Subcutaneous adipose tissue (tissue), 4 donors: Measurements from ENCODE around the gene ZNF200. TPM values are rescaled to one million over a fixed set of nuclear protein-coding genes. Genes with fewer than 3 reads are reported as not detected.

Experiments
- total RNA-seq, 4 donors: library from RNA; depleted of rRNA; stranded (reverse); fragments of >200 nt; gene quantifications; one replicate each; pipeline ENCODE4 v1.1.0, GENCODE V29; 2016
- TF ChIP-seq, protein P1 (sequence below): fragments of 450-650 bp; IDR thresholded peaks from one replicate; pipeline ENCODE4 v1.5.1; 2016; ENCODE audit warnings: low read depth, mild to moderate bottlenecking, control low read depth, antibody characterized with exemption, moderate library complexity

ZNF200 gene
- total RNA-seq, 4 donors from 2014 or later: 4.4 to 7.8 (median 5.9) TPM

DNA sequence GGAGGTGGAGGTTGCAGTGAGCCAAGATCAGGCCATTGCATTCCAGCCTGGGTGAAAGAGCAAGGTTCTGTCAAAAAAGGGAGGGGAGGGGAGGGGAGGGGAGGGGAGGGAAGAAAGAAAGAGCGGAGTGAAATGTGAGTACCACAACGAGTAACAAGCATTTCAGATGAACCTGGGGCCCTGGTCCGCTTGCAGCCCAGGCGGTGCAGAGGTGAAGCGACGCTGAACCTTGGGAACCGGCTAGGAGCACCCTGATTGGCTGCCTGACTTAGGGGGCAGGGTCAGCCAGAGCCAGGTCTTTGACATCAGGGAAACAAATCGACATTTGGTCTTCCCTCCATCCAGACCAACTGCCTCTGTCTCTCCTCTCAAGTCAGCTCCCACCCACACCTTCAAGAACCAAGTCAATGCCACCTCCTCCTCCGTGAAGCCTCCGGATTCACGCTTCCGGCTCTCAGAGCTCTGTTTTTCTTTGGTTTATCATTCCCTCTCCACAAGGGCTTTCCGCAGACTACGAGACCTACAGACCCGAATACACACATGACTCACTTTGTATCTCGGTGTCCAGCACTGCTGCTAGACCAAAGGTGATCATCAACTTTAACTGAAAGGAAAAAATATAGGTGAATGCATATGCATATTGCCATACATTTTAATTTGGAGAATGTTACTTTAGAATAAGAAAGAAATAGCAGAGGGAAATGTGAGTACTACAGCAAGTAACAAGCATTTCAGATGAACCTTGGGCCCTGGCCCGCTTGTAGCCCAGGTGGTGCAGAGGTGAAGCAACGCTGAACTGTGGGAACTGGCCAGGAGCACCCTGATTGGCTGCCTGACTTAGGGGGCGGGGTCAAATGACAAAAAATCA, 27.6 kb downstream of the ZNF200 start:
- TF ChIP-seq, protein P1, sequence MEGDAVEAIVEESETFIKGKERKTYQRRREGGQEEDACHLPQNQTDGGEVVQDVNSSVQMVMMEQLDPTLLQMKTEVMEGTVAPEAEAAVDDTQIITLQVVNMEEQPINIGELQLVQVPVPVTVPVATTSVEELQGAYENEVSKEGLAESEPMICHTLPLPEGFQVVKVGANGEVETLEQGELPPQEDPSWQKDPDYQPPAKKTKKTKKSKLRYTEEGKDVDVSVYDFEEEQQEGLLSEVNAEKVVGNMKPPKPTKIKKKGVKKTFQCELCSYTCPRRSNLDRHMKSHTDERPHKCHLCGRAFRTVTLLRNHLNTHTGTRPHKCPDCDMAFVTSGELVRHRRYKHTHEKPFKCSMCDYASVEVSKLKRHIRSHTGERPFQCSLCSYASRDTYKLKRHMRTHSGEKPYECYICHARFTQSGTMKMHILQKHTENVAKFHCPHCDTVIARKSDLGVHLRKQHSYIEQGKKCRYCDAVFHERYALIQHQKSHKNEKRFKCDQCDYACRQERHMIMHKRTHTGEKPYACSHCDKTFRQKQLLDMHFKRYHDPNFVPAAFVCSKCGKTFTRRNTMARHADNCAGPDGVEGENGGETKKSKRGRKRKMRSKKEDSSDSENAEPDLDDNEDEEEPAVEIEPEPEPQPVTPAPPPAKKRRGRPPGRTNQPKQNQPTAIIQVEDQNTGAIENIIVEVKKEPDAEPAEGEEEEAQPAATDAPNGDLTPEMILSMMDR: no peak

DNA sequence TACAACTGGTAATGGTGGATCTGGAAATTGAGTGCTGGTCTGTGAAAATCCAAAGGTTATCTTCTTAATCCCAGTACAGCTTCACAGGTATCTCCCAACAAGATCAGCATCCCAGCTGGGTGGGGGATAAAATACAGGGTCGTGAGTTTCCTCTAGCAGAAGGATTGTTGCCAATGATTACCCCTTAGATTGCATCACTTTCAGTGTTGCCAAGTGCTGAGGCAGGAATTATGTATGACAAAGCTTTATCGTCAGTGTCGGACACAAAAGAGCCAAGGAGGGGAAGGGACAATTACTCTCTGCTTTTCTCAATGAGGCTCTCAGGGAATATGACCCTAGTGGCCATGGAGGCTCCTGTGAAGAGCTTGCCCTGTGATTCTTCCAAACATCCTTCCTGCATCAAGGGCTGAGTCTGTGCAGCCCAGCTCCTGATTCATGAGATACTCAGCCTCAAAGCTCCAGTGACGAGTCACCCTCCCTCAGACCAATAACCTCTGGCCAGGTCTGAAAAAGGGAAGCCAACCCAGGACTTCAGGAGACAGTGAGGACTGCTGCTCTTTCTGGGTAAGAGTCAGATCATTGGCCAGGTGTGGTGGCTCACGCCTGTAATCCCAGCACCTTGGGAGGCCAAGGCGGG, 31.9 kb downstream of the ZNF200 start:
- TF ChIP-seq, protein P1: no peak

DNA sequence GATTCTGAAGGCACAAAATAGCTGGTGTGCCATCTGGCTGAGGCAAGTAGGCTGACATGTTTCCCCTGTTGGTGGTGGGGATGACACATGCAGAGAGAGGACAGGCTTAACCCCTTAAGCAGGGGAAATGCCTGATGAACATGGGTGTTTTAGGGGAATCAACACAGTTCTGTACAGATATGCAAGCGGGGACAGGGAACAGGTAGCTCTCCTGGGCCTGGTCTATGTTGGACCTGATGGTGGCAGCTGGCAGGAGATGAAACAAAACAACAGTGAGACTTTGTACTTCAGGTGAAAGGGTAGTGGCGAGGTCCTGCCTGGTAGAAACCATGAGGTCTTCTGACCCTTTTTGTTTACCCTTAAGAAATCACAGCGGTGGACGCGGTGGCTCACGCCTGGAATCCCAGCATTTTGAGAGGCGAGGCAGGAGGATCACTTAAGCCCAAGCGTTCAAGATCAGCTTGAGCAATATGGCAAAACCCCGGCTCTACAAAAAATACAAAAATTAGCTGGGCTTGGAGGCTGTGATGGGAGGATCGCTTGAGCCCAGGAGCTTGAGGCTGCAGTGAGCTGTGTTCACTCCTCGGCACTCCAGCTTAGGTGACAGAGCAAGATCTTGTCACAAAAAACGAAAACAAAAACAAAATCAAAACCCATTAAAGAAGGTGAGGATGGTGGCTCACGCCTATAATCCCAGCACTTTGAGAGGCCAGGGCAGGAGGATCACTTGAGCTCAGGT, 36.5 kb downstream of the ZNF200 start:
- TF ChIP-seq, protein P1: no peak

DNA sequence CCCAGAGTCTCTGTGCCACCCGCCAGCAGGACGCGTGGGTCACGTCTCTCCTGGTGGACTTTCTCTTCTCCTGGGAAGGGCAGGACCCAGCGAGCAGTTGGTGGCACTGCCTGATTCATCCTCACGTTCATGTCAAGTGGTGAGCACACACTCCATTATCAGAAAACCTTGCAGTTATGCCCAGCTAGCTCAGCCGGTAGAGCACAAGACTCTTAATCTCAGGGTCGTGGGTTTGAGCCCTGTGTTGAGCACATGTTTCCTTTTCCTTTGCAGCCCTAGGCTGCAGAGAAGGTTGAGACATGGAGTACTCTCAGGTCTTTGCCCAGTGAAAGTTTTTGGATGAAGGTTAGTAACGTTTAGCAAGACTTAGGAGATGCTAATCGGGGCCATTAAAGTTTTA, 39.0 kb downstream of the ZNF200 start:
- TF ChIP-seq, protein P1: no peak

DNA sequence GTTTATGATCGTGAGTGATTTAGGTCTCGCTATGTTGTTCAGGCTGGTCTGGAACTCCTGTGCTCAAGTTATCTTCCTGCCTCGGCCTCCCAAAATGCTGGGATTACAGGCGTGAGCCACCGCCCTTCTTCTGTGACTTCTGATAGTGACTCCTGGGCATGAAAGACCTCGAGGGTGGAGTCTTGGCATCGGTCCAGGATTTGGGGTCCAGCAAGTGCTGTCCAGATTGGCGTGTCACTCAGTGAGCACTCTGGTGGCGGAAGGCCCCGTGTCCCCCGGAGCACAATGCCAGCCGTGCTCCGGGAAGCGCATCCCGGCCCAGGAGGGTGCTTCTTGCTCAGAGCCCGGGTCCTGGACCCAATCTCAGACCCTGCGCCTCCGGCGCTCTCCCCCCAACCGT, 40.2 kb downstream of the ZNF200 start:
- TF ChIP-seq, protein P1: no peak

DNA sequence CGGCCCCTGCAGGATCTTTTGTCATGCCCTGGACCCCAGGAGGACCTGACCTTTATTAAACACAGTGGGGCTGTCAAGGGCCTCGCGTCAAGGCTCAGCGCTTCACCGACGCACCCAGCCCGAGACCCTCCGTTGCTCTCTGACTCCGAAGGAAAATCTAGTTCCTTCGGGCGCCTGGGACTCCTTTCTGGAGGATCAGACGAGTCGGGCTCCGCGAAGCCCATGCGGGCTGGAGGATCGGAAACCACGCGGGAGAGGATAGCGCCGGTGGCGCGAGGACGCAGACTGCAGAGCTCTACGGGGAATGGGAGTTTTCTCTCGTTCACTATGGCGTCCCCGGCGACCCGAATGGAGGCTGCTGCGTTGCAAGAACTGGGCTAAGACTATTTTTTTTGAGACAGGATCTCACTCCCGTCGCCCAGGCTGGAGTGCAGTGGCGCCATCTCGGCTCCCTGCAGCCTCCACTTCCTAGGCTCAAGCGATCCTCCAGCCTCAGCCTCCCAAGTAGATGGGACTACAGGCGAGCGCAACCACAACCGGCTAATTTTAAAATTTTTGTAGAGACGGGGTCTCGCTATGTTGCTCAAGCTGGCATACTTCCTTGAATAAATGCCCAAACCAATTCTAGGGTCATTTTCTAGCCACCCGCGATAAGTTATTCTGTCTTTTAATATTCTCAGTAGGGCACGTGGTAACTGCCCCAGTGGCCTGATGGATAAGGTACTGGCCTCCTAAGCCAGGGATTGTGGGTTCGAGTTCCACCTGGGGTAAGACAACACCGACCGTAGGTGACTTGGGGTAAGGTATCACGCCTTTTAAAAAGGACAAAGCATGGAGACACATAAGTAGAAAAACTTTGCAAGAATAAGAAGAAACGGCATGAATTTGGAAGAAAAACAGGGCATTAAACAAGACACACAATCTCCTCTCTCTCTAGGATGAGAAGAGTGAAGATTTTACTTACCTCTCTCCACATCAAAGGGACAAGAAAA, 41.4 kb downstream of the ZNF200 start:
- TF ChIP-seq, protein P1: no peak
